ENCODE results near the gene CLCF1.

CLCF1 gene

GRCh38 chr11:67391304-67392182 lies 18.1 kb upstream of the CLCF1 start, which contains the start of gene RAD9A:
Gene RAD9A (plus strand): TSS chr11:67391986. CDS start chr11:67392045, 59 bp downstream.
- DNase-seq (ENCODE audit: low spot score) = peak; percentile 96
- peak within 1 kb of the TSS; percentile 98 for H3K4me3 ChIP-seq
- no peak for TF ChIP-seq CTCF (IDR thresholded peaks at IDR 0.05)
- H3K27ac ChIP-seq = peak within 1 kb of the TSS; percentile 55 to 89

- no peak for TF ChIP-seq CTCF (IDR thresholded peaks at IDR 0.05)
- Histone ChIP-seq H3K27ac (peak overlapping the region; percentile 55 to 89), H3K4me3 (peak overlapping the region; percentile 98)
- DNase-seq (ENCODE audit: low spot score) = no peak
These were observed 17.5 kb upstream of the CLCF1 start for GRCh38 chr11:67390947-67391303.

DNA sequence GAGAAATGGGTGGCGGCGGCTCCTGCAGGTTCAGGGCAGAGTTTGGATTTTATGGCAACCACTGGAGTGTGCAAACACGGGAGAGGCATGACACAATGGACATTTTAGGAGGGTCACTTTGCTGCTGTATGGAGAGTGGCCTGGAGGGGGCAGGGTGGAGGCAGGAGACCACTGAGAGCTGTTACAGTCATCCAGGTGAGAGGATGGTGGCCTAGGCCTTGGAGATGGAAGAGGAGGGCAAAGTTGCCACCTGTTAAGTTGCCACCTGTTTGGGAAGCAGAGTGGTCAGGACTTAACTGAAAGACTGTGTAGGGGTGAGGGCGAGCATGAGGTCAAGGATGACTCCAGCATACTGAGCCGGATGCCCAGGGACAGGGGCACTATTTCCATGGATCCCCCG lies 16.1 kb upstream of the CLCF1 start:
- peak; percentile 25 for TF ChIP-seq CTCF (IDR thresholded peaks at IDR 0.05)
- Histone ChIP-seq H3K27ac (no peak overlapping the region), H3K4me3 (no peak overlapping the region)
- no peak for DNase-seq (ENCODE audit: low spot score)

GRCh38 chr11:67387518-67387917 lies 14.1 kb upstream of the CLCF1 start:
- no peak for DNase-seq (ENCODE audit: low spot score)
- Histone ChIP-seq H3K4me3 (no peak overlapping the region), H3K27ac (no peak overlapping the region)
- TF ChIP-seq CTCF (IDR thresholded peaks at IDR 0.05) = no peak

GRCh38 chr11:67387069-67387468 lies 13.7 kb upstream of the CLCF1 start:
- Histone ChIP-seq H3K27ac (no peak overlapping the region), H3K4me3 (no peak overlapping the region)
- no peak for DNase-seq (ENCODE audit: low spot score)
- no peak for TF ChIP-seq CTCF (IDR thresholded peaks at IDR 0.05)

GRCh38 chr11:67384851-67385366 lies 11.5 kb upstream of the CLCF1 start:
- H3K27ac ChIP-seq = peak overlapping the region in 1 of 2 donors; percentile 3
- H3K4me3 ChIP-seq = no peak overlapping the region
- no peak for DNase-seq (ENCODE audit: low spot score)
- TF ChIP-seq CTCF (IDR thresholded peaks at IDR 0.05) = no peak

Measured in coronary artery (tissue), 2 donors.